SK-N-SH (cell line): ENCODE measurements around the gene ZNF334. TPM values are rescaled to one million over a fixed set of nuclear protein-coding genes. Genes with fewer than 3 reads are reported as not detected.

Source experiments
- CTCF ChIA-PET: fragments of 300-600, 350-600 bp; formaldehyde crosslinking; extraction: SDS; loops from one replicate; lab custom pipeline; 2021; lab: Yijun Ruan, JAX
- POLR2A ChIA-PET: fragments of 350-600 bp; sonication (Branson Sonifier 250); formaldehyde crosslinking; extraction: SDS; loops from one replicate; lab custom pipeline; 2020; ENCODE audit warnings: antibody characterized with exemption, inconsistent platforms; lab: Yijun Ruan, JAX
- DNase-seq: peaks from one replicate; pipeline ENCODE4 v3.0.0; 2012
- H2AFZ ChIP-seq: fragments of 200-600 bp; sonication (generic); 2 replicates; pipeline ENCODE4 v1.8.1; 2016; ENCODE audit warnings: antibody characterized with exemption, mild to moderate bottlenecking, low read depth
- H3F3A ChIP-seq: fragments of 200-600 bp; sonication (generic); replicated peaks from 2 replicates; pipeline ENCODE3; 2016; ENCODE audit warnings: antibody characterized with exemption, mild to moderate bottlenecking; ENCODE audit not compliant: insufficient read depth
- H3K27ac ChIP-seq, 2 experiments: fragments of 200-500 bp in 1 of 2; fragments of 200-600 bp in 1 of 2; sonication (Bioruptor generic) in 1 of 2; sonication (generic), shearing (Covaris generic) in 1 of 2; 2 replicates each; pipeline versions ENCODE4 v1.5.1 to v1.6.1; 2014 to 2016; ENCODE audit warnings: low read depth in 2 of 2, inconsistent platforms in 1 of 2, low read length in 1 of 2, mild to moderate bottlenecking in 1 of 2, mixed read lengths in 1 of 2
- H3K27me3 ChIP-seq: fragments of 200-600 bp; sonication (generic), shearing (Covaris generic); 2 replicates; pipeline ENCODE4 v1.6.1; 2016; ENCODE audit warnings: mixed run types; ENCODE audit not compliant: insufficient read depth
- H3K36me3 ChIP-seq, 2 experiments: fragments of 200-500 bp in 1 of 2; fragments of 200-600 bp in 1 of 2; sonication (Bioruptor generic) in 1 of 2; sonication (generic) in 1 of 2; replicated peaks in 1 of 2; 2 replicates each; pipeline versions ENCODE3 to v1.5.1; 2014 to 2016; ENCODE audit warnings: low read length in 1 of 2, mild to moderate bottlenecking in 1 of 2; ENCODE audit not compliant: insufficient read depth in 2 of 2, control insufficient read depth in 1 of 2
- H3K4me1 ChIP-seq, 2 experiments: fragments of 200-500 bp in 1 of 2; fragments of 200-600 bp in 1 of 2; sonication (Bioruptor generic) in 1 of 2; sonication (generic), shearing (Covaris generic) in 1 of 2; 2 replicates each; pipeline versions ENCODE4 v1.5.1 to v1.6.1; 2014 to 2016; ENCODE audit warnings: low read depth in 1 of 2, low read length in 1 of 2, mixed run types in 1 of 2; ENCODE audit not compliant: insufficient read depth in 2 of 2, control insufficient read depth in 1 of 2
- H3K4me2 ChIP-seq: fragments of 200-600 bp; sonication (generic), shearing (Covaris generic); 2 replicates; pipeline ENCODE4 v1.6.1; 2017; ENCODE audit warnings: mixed run types
- H3K4me3 ChIP-seq, 2 experiments: fragments of 200-500 bp in 1 of 2; fragments of 200-600 bp in 1 of 2; sonication (Bioruptor generic) in 1 of 2; sonication (generic), shearing (Covaris generic) in 1 of 2; 2 replicates each; pipeline versions ENCODE4 v1.5.1 to v1.8.1; 2014 to 2016; ENCODE audit warnings: low read depth in 2 of 2, inconsistent platforms in 1 of 2, low read length in 1 of 2, mild to moderate bottlenecking in 1 of 2, mixed read lengths in 1 of 2, moderate library complexity in 1 of 2
- H3K79me2 ChIP-seq: fragments of 200-600 bp; sonication (generic); 2 replicates; pipeline ENCODE4 v1.8.1; 2017; ENCODE audit warnings: mild to moderate bottlenecking; ENCODE audit not compliant: insufficient read depth
- H3K9ac ChIP-seq: fragments of 200-600 bp; sonication (generic); 2 replicates; pipeline ENCODE4 v1.6.1; 2017; ENCODE audit warnings: mixed run types
- H3K9me2 ChIP-seq: fragments of 200-600 bp; sonication (generic); 2 replicates; pipeline ENCODE4 v1.6.1; 2017; ENCODE audit warnings: mixed run types
- H3K9me3 ChIP-seq: fragments of 200-600 bp; sonication (generic); 2 replicates; pipeline ENCODE4 v1.6.1; 2017; ENCODE audit warnings: mixed run types, mild to moderate bottlenecking, moderate library complexity
- H4K20me1 ChIP-seq: fragments of 200-600 bp; sonication (generic); 2 replicates; pipeline ENCODE4 v1.6.1; 2017; ENCODE audit warnings: mild to moderate bottlenecking, mixed run types; ENCODE audit not compliant: insufficient read depth
- ELF1 ChIP-seq: IDR thresholded peaks from 2 replicates; pipeline ENCODE4 v1.4.0; 2012
- EP300 ChIP-seq, 2 experiments: IDR thresholded peaks; 2 replicates each; pipeline versions ENCODE4 v1.4.0 to v1.6.1; 2012; ENCODE audit warnings: borderline replicate concordance in 1 of 2, low read depth in 1 of 2, low read length in 1 of 2
- EZH2phosphoT487 ChIP-seq: fragments of 200-600 bp; sonication (generic); IDR thresholded peaks from 2 replicates; pipeline ENCODE4 v1.6.1; 2017; ENCODE audit warnings: low read depth, mixed run types, mild to moderate bottlenecking, antibody characterized with exemption, moderate library complexity, borderline replicate concordance
- FOXJ3 ChIP-seq: sonication (generic); formaldehyde crosslinking; IDR thresholded peaks from 2 replicates; pipeline ENCODE4 v1.5.1; 2020; ENCODE audit warnings: mild to moderate bottlenecking, missing genetic modification reagents
- FOXM1 ChIP-seq: IDR thresholded peaks from 2 replicates; pipeline ENCODE4 v1.4.0; 2012; ENCODE audit warnings: low read depth, mild to moderate bottlenecking
- GATA2 ChIP-seq: sonication (generic); formaldehyde crosslinking; IDR thresholded peaks from 2 replicates; pipeline ENCODE4 v1.5.0; 2020; ENCODE audit warnings: mild to moderate bottlenecking, missing genetic modification reagents
- NRF1 ChIP-seq: IDR thresholded peaks from 2 replicates; pipeline ENCODE4 v1.6.1; 2012; ENCODE audit warnings: low read depth, mild to moderate bottlenecking, low read length
- RXRA ChIP-seq: IDR thresholded peaks from 2 replicates; pipeline ENCODE4 v1.4.0; 2012; ENCODE audit warnings: low read depth, mild to moderate bottlenecking, borderline replicate concordance
- SIN3A ChIP-seq: IDR thresholded peaks from 2 replicates; pipeline ENCODE4 v1.6.1; 2012; ENCODE audit warnings: low read depth, mild to moderate bottlenecking, low read length, moderate library complexity, borderline replicate concordance
- YY1 ChIP-seq: IDR thresholded peaks from 2 replicates; pipeline ENCODE4 v1.4.0; 2012; ENCODE audit warnings: low read depth, mild to moderate bottlenecking
- WGBS: methylation state at CpG from one replicate; pipeline ENCODE4 v1.1.6; 2017; ENCODE audit warnings: low lambda C conversion rate; 5-methylcytosine and 5-hydroxymethylcytosine counted together
- polyA plus RNA-seq, 3 experiments: library from polyadenylated mRNA; depleted of rRNA; stranded (reverse); fragments of >200 nt; gene quantifications; 2 replicates each; pipeline ENCODE4 v1.2.3, GENCODE V29; 2012
- TF ChIP-seq, protein P1 (sequence below): IDR thresholded peaks from 2 replicates; pipeline ENCODE4; 2012
- TF ChIP-seq, protein P2 (sequence below): IDR thresholded peaks from 2 replicates; pipeline ENCODE4 v1.4.0; 2012; ENCODE audit warnings: low read depth, borderline replicate concordance
- TF ChIP-seq, protein P3 (sequence below): IDR thresholded peaks from 2 replicates; pipeline ENCODE4 v1.4.0; 2012; ENCODE audit warnings: low read depth
- TF ChIP-seq, protein P4 (sequence below): fragments of 150-350 bp; IDR thresholded peaks from 2 replicates; pipeline ENCODE4 v1.6.1; 2016; ENCODE audit warnings: mild to moderate bottlenecking, low read depth, low read length

Gene ZNF334
- polyA plus RNA-seq, 1 of the 3 experiments (the other 2 are of a cell fraction) = 4.5 TPM

DNA sequence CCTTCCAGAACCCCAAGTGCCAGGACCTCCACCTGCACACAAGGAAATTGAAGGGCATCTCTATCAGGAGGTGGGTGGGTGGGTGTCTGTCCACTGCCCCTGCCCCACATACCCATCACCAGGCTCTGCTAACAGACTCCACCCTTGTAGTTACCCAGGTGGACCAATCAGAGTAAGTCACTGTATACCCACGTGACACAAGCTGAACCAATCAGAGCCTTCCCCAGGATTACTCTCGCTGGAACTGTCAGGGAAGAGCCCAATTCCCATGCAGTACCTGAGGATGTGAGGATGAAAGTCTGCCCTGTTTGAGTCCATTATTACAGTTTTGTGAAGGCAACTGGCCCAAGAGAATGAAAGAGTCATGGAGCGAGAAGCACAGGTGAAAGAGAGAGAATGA lies 32.9 kb upstream of the ZNF334 start:
- Histone ChIP-seq H4K20me1 (no peaks in the 10 kb centered on the region), H3K27ac (no peak overlapping the region), H3K4me3 (no peak overlapping the region), H3K4me1 (no peaks in the 10 kb centered on the region), H2AFZ (no peak overlapping the region), H3F3A (no peaks in the 10 kb centered on the region), H3K4me2 (no peak overlapping the region), H3K27me3 (peaks cover 6% of the 10 kb centered on the region; the same call in 1 of the 2 replicates), H3K9ac (no peak overlapping the region), H3K79me2 (no peaks in the 10 kb centered on the region), H3K9me3 (no peaks in the 10 kb centered on the region), H3K9me2 (no peaks in the 10 kb centered on the region), H3K36me3 (no peaks in the 10 kb centered on the region)
- WGBS = 28% methylated on average over 3 of the region's 3 CpGs
- TF ChIP-seq, protein P1, sequence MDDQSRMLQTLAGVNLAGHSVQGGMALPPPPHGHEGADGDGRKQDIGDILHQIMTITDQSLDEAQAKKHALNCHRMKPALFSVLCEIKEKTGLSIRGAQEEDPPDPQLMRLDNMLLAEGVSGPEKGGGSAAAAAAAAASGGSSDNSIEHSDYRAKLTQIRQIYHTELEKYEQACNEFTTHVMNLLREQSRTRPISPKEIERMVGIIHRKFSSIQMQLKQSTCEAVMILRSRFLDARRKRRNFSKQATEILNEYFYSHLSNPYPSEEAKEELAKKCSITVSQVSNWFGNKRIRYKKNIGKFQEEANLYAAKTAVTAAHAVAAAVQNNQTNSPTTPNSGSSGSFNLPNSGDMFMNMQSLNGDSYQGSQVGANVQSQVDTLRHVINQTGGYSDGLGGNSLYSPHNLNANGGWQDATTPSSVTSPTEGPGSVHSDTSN = no peak
- no peak for TF ChIP-seq FOXM1
- TF ChIP-seq GATA2 (CRISPR knock-in tag) = no peak
- TF ChIP-seq, protein P2, sequence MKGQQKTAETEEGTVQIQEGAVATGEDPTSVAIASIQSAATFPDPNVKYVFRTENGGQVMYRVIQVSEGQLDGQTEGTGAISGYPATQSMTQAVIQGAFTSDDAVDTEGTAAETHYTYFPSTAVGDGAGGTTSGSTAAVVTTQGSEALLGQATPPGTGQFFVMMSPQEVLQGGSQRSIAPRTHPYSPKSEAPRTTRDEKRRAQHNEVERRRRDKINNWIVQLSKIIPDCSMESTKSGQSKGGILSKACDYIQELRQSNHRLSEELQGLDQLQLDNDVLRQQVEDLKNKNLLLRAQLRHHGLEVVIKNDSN = peak; percentile 13; the same call in 1 of the 2 replicates
- no peak for TF ChIP-seq FOXJ3 (CRISPR knock-in tag)
- no peak for TF ChIP-seq ELF1
- CTCF ChIA-PET = interaction anchor here (3.4 kb wide), 1 partner anchor 135 kb away, joined by 32 read pairs; no protein-coding TSS in a partner anchor
- POLR2A ChIA-PET = no interaction called here
- peak; percentile 42 for DNase-seq

DNA sequence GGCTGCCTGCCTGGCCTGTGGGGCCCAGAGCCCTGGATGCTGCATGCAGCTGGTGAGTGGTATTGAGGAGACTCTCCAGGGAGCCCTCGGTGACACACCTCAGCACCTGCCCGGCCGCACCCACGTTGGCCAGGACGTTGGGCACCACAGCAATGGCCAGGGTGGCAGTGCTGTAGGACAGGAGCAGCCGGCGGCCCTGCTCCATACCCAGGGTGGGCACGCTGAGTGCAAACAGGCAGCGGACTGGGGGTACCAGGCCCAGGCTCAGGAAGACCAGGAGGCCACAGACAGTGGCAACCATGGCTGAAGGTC lies 32.4 kb upstream of the ZNF334 start:
- Histone ChIP-seq H2AFZ (no peak overlapping the region), H4K20me1 (no peaks in the 10 kb centered on the region), H3K9ac (no peak overlapping the region), H3K36me3 (no peaks in the 10 kb centered on the region), H3K9me2 (no peaks in the 10 kb centered on the region), H3K4me3 (no peak overlapping the region), H3K27me3 (peaks cover 6% of the 10 kb centered on the region; the same call in 1 of the 2 replicates), H3K4me2 (no peak overlapping the region), H3K9me3 (no peaks in the 10 kb centered on the region), H3F3A (no peaks in the 10 kb centered on the region), H3K4me1 (no peaks in the 10 kb centered on the region), H3K79me2 (no peaks in the 10 kb centered on the region), H3K27ac (no peak overlapping the region)
- CTCF ChIA-PET = interaction anchor here (3.4 kb wide), 1 partner anchor 135 kb away, joined by 32 read pairs; no protein-coding TSS in a partner anchor
- no peak for TF ChIP-seq YY1
- TF ChIP-seq, protein P3, sequence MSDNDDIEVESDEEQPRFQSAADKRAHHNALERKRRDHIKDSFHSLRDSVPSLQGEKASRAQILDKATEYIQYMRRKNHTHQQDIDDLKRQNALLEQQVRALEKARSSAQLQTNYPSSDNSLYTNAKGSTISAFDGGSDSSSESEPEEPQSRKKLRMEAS = no peak
- no peak for TF ChIP-seq SIN3A
- no peak for TF ChIP-seq EP300 (IDR thresholded peaks at IDR 0.05; ENCODE audit: borderline replicate concordance in 1 of 2, low read depth in 1 of 2, low read length in 1 of 2)
- TF ChIP-seq RXRA = no peak
- TF ChIP-seq FOXJ3 (CRISPR knock-in tag) = no peak
- TF ChIP-seq EZH2phosphoT487 = no peak
- TF ChIP-seq NRF1 = no peak
- TF ChIP-seq, protein P4, sequence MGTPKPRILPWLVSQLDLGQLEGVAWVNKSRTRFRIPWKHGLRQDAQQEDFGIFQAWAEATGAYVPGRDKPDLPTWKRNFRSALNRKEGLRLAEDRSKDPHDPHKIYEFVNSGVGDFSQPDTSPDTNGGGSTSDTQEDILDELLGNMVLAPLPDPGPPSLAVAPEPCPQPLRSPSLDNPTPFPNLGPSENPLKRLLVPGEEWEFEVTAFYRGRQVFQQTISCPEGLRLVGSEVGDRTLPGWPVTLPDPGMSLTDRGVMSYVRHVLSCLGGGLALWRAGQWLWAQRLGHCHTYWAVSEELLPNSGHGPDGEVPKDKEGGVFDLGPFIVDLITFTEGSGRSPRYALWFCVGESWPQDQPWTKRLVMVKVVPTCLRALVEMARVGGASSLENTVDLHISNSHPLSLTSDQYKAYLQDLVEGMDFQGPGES = no peak
- 69% methylated on average over 9 of the region's 9 CpGs for WGBS
- no peak for DNase-seq
- POLR2A ChIA-PET = no interaction called here
